GM18505 (cell line): ENCODE results near the gene PACSIN2.

Experiments used
- ATAC-seq: cut with Tn5 transposase; IDR thresholded peaks from one replicate; pipeline ENCODE4 v1.9.1; 2021; ENCODE audit not compliant: unreplicated experiment
- POLR2A ChIP-seq: IDR thresholded peaks from 4 replicates; pipeline ENCODE4 v1.6.1; 2011; ENCODE audit warnings: borderline replicate concordance; ENCODE audit not compliant: insufficient read depth, insufficient read length; ENCODE audit errors: extremely low read depth

PACSIN2 gene

GRCh38 chr22:42991010-42991651 is 23.8 kb downstream of the PACSIN2 start:
- ATAC-seq: no peak
- TF ChIP-seq POLR2A: no peak

- no peak for TF ChIP-seq POLR2A
Measured at GRCh38 chr22:42990131-42990838, 24.7 kb downstream of the PACSIN2 start.

GRCh38 chr22:42986115-42986514 is 28.8 kb downstream of the PACSIN2 start:
- no peak for ATAC-seq

More at GRCh38 chr22:42990131-42990838, 24.7 kb downstream of the PACSIN2 start:
- ATAC-seq: no peak

DNA sequence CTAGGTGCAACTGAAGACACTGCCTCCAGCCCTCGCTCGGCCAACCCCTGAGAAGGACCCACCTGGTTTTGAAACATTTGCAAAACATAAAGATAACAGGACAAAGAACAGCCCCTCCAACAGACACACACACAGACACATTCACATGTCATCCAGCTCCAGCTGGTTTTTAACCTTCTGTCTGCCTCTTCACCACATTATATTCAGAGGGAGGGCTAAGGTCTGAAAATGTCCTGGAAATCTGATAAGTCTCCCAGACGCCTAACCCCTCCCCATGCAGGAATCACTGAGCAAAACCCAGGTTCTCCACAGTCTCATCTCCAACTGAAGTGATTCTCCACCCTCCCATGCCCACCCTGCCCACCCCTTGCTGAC is 29.4 kb downstream of the PACSIN2 start:
- no peak for ATAC-seq

More at GRCh38 chr22:42986115-42986514, 28.8 kb downstream of the PACSIN2 start:
- no peak for TF ChIP-seq POLR2A

DNA sequence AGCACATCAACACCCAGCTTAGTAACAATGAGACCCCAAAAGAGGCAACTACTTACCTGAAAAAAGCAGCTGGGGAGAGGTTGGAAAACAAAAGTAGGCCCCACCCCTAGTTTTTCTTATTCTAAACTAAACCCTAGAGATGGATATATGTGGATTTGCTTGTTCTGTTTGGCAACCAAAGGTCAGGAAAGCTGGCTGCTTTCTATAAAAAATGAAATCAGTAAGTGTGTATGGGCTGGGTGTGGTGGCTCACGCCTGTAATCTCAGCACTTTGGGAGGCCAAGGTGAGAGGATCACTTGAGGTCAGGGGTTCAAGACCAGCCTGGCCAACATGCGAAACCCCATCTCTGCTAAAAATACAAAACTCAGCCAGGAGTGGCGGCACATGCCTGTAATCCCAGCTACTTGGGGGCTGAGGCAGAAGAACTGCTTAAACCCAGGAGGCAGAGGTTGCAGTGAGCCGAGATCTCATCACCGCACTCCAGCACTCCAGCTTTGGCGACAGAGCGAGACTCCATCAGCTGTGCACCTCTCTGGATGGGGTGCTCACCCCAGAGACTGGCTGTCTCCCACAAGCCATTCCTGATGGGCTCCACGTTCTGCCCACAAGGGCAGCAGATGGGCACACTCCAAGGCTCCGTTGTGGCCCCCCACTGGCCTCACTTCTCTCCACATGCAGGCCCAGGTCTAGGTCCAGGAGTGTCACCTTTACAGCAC is 30.0 kb downstream of the PACSIN2 start:
- TF ChIP-seq POLR2A: no peak
- no peak for ATAC-seq

More for the DNA sequence above, 29.4 kb downstream of the PACSIN2 start:
- TF ChIP-seq POLR2A: no peak

GRCh38 chr22:42984397-42984796 is 30.6 kb downstream of the PACSIN2 start:
- ATAC-seq: no peak
- TF ChIP-seq POLR2A: no peak

GRCh38 chr22:42983470-42983869 is 31.5 kb downstream of the PACSIN2 start:
- no peak for TF ChIP-seq POLR2A
- no peak for ATAC-seq

DNA sequence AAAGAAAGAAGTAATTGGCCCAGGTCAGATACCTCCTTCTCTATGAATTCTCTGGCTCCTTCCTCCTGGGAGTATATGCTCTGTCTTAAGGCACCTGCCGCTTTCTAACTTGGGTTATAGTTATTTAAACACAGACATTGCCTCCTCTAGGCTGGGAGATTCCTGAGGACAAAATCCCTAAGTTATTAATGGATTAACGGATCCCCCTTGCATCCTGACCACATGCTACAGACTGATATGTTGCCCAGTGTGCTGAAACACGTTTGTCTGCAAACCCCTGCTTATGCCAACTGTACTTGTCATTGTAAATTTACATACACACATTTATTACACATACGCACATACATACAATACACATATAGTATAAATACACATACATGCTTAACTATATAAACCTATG is 35.3 kb downstream of the PACSIN2 start:
- ATAC-seq: no peak
- no peak for TF ChIP-seq POLR2A

- TF ChIP-seq POLR2A: no peak
- no peak for ATAC-seq
Measured at GRCh38 chr22:42978453-42979103, 36.4 kb downstream of the PACSIN2 start.

DNA sequence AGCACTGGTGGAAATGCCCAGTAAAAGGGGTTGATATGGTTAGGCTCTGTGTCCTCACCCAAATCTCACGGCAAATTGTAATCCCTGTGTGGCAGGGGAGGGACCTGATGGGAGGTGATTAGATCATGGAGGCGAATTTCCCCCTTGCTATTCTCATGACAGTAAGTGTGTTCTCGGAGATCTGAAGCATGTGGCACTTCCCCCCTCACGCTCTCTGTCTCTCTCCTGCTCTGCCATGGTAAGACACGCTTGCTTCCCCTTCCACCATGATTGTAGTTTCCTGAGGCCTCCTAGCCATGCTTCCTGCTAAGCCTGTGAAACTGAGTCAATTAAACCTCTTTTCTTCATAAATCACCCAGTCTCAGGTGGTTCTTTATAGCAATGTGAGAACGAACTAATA is 37.4 kb downstream of the PACSIN2 start:
- no peak for ATAC-seq
- no peak for TF ChIP-seq POLR2A

DNA sequence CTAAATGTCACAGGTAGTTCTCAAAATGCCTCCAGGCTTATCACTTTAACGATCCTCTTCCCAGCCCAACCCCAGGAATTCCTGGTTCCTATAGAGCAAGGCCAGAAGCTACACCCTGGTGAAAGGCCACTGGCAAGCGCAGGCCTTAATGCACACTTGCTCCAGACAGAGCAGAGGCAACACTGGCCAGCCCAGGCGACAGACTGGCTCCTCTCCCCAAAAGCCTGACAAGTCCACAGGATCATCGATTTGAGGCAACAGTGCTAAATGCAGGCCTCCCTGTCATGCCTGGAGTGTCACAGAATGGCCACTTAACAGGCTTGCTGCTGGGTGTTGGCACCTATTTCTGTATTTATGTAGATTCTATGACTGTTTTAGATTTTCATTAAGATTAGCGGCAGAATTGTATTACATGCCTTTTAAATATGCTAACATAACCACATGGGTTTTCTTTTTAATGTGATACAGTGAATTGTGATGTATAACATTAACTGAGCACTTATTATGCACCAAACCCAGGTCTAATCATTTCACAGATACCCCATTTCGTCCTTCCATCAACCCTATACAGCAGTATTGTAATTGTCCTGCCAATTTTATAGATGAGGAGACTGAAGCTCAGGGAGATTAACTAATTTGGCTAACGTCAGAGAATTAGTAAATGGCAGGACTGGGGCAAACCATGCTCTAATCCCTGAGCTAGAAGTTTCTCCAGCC is 38.6 kb downstream of the PACSIN2 start:
- no peak for TF ChIP-seq POLR2A
- no peak for ATAC-seq

DNA sequence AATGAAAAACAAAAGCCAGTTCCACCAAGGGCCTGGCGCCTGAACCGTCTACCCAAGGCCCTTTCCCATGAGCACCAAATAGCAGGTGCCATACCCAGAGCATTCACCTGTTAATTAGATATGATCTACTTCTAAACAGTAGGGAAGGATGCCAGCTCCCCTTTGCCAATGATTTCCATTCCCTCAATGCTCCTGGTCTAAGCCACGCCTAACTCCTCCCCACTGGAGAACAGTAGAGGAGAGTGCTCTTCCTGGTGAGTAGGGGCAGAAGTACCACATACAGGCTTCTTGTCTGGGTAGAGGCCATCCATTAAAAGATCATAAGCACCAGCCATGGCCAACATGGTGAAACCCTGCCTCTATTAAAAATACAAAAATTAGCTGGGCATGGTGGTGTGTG is 40.7 kb downstream of the PACSIN2 start:
- no peak for TF ChIP-seq POLR2A
- ATAC-seq: no peak

GRCh38 chr22:42973536-42973881 is 41.4 kb downstream of the PACSIN2 start:
- no peak for ATAC-seq
- TF ChIP-seq POLR2A: no peak
